SKM-1 treated with dmso at 0.1 percent for 144 hours (cell line): Measurements from ENCODE around the gene DCAF12L2.
"Not testable (repeated sequence)": the region's sequence is repeated elsewhere in the genome, so short reads cannot be mapped to it uniquely, and the experiment has no call there.

ENCODE experiments used
- DNase-seq: peaks from one replicate; lab custom pipeline; 2025; ENCODE audit not compliant: unreplicated experiment; lab: John Stamatoyannopoulos, UW

DCAF12L2 gene

DNA sequence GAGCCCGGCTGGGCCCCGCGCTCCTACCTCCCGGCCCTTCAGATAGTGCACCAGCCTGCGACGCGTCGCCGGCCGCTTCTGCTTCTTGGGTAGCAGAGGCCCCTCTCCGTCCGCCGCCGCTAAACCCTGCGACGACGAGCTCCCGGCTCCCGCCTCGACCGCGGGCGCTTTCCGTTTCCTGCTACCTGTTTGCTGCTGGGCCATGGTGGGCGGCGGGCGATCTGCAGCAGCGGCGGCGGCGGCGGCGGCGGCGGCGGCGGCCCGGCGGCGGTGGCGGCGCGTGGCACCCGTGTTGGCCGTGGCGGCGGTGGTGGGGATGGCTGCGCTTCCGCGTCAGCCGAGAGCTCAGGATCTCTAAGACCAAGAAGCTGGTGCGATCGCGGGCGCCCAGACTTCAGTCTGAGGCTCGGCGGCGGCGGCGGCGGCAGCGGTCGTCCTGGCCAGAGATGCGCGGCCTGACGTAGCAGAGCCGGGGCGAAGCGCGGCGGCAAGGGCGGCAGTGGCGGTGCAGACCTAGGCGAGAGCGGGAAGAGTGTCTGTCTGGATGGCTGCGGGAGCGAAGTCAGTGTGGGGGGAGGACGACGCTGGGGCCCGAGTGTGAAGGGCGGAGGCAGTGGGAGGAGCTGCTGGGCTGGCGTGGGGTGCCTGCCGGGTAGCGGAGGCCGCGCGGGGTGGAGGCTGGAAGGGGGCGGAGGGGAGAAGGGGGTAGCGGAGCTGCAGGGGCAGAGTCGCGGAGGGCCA, at the start of gene DCAF12L2:
DCAF12L2 (minus strand) TSS at position 569 of the 741 bp plus-strand sequence; CDS start at position 204, 365 bp downstream.
- DNase-seq, result no peak

DNA sequence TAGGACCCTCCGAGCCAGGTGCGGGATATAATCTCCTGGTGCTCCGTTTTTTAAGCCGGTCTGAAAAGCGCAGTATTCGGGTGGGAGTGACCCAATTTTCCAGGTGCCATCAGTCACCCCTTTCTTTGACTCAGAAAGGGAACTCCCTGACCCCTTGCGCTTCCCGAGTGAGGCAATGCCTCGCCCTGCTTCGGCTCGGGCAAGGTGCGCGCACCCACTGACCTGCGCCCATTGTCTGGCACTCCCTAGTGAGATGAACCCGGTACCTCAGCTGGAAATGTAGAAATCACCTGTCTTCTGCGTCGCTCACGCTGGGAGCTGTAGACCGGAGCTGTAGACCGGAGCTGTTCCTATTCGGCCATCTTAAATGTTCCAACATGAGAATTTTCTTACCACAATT, 24.8 kb upstream of the DCAF12L2 start:
- DNase-seq, result not testable (repeated sequence)

DNA sequence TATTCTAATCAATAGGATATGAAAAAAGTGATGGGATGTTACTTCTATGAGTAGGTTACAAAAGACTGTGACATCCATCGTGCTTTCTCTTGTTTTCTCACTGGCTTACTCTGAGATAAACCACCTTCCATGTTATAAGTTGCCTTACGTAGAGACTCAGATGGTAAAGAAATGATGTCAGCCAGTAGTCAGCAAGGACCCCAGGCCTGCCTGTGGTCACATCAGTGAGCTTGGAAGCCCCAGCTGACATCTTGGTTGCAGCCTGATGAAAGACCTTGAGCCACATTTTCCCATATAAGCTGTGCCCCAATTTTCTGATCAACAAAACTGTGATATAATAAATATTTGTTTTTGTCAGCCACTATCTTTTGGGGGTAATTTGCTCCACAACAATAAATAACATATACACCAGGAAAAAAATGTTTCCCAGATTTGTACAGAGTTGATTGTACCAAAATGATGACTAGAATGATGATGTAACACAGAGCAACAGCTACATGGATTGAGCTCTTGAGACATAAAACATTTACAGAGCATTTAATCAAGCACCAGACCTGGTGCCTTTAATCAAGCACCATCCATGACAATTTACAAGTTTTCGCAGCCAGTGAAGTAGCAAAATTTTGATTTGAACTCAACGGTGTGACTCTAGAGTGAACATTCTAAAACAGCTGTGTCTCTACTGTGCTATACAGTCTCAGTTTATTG, 11.2 kb upstream of the DCAF12L2 start:
- DNase-seq, result no peak

DNA sequence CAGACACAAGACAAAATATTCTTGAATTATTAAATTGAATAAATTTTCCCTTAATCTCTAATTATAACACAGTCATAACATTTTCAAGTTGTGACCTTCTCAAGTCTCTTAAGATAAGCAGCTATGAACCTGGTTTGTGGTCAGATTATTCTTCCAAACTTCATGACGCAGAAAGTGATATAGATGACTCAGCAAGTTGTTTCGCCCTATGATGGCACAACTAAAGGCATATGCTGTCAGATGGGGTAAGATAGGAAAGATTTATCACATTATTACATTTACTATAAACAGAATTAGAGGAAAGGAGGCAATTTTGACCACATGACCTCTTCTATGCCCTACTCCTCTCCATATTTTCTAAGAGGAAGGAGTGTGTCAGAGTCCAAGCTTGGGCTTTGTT, 4.6 kb upstream of the DCAF12L2 start:
- DNase-seq, result no peak

DNA sequence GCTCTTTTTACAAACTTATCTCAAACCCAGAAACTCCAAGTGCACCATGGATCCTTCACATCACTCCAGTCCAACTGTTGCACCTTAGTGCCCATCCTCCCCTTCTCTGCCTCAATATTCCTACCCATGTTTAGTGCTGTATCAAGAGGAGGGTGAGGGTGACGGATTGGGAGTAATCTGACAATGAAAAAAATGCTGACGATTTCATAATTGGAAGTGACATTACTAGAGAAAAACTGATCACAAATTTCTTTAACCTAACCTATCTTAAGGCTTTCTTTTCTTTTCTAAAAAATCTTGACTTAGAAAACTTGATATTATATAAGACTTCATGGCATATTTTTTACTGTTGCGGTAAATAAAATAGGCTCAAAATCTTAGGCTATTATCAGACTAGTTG, 1.5 kb upstream of the DCAF12L2 start:
- DNase-seq, result no peak

DNA sequence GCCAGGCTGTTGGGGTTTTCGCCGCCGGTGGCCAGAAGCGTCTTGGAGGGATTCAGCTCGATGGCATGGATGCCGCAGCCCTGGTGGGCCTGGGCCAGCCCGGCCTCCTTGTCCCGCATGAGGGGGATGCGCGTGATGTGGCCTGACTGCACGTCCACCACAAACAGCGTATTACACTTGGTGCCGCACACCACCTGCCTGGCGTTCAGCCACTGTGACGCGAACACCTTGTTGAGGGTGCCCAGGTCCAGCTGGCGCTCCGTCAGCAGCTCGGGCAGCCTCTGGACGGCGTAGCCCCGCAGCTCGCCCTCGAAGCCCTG, 728 bp downstream of the DCAF12L2 start:
- no peak for DNase-seq

DNA sequence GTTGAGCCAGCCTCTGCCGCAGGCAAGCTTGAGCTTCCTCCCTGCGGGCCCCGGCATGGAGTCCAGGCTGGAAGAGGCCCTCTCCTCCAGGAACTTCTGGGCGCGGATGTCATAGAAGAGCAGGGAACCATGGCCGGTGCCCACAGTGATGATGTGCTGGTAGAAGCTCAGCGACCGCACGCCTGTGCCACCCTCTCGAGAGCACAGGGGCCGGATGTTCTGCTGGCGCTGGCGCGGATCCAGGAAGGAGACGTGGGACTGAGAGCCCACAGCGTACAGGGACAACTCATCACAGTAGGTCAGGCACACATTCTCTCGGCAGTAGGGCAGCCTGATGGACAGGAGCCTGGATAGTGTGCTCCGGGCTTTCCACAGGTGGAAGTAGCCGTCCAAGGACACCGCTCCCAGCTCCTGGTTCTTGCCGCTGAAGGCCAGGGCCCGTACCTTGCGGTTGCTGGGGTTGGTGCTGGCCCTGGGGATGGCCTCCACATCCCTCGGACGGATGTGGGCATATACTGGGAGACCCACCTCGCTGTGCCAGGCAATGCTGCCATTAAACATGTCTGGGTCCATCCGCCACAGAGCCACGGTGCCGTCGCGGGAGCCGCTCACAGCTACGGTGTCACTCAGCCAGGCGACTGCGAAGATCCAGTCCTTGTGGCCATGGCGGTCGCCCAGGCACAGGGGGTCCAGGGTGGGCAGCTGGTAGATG, 1.2 kb downstream of the DCAF12L2 start:
- DNase-seq, result no peak

DNA sequence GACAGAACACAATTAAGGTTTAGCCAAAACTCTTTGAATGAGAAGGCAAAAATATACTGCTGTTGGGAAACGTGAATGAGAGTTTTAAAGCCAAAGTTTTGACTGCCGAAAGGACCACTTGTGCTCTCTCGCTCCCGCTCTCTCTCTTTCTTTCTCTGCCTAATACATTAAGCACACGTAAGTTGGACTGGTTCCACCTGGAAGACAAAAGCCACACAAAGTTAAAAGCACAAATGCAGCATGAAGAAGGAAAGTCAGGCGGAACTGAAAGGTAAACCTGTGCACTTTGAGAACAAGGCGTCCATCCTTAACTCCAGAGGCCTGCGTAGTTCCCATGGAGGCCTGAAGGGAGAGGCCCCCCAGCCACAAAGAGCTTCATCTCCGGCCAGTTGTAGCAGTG, 1.9 kb downstream of the DCAF12L2 start:
- DNase-seq, result no peak

DNA sequence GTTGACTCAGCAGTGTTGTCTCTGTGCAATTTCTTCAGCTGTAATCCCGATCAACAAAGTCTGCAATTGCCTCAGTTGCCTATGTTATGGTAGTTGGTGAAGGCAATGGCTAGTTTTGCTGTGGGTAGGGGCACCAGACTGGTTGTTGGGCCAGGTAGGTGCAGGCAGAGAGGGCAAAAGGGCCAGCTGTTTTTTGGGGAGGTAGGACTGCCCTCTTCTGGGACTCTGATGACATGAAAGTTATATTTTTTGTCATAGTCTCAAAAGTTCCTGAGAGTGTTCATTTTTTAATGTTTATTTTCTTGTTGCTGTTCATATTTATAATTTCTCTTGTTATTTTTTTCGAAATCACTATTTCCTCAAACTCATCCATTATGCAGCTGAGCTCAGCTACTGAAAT, 25.1 kb downstream of the DCAF12L2 start:
- DNase-seq, result no peak

DNA sequence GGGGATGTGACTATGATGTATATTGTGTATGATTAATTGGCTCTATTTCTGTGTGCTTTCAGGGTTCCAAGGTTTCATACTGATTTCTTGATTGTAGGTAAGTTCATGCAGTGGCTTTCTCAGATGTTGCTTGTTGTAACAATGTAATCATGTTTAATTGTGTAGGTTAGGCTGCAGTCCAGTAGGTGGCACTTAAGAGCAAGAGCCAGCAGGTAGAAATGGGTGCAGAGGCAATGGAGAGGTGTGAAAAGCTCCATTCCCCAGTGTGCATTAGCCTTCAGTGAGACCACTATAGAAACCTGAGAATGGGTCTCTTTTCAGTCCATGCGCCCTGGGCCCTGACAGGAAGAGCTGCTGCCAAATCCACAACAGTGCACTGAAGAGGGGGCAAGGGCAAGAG, 28.2 kb downstream of the DCAF12L2 start:
- no peak for DNase-seq

DNA sequence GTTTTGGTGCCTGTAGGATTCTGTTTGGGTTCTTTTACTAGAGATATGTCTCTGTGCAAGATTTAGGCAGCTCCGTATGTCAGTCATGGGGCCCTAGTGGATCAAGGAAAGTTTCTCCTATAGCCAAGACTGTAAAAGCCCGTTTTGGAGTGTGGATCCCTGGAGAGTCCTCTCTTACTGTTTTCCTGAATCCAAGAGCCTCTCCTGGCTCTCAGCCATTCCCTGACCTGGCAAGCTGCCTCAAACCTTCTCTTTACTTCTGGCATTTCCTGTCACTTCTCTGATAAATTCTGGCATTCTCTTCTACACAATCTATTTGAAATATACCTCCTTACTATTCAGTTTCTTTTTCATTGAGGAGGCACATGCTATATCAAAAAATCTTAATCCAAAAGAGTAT, 41.4 kb downstream of the DCAF12L2 start:
- DNase-seq, result no peak
